ENCODE data around the gene TBC1D8B.

TBC1D8B gene

GRCh38 chrX:106921637-106922036 is 119.2 kb downstream of the TBC1D8B start:
- no peak overlapping the region for H3K9ac ChIP-seq
- TF ChIP-seq CTCF (conservative IDR thresholded peaks at IDR 0.05; ENCODE audit: low read depth, low read length), result no peak
- no peaks in the 10 kb centered on the region for H4K20me1 ChIP-seq (ENCODE audit: insufficient read depth)
- no peaks in the 10 kb centered on the region for H3K79me2 ChIP-seq (ENCODE audit: insufficient read depth, low read depth)
- H3K4me2 ChIP-seq, result no peak overlapping the region
- H2AFZ ChIP-seq (ENCODE audit: low read depth), result no peak overlapping the region
- H3K27me3 ChIP-seq (ENCODE audit: insufficient read depth, low read depth), result no peaks in the 10 kb centered on the region
- H3K27ac ChIP-seq, result no peak overlapping the region
- no peak overlapping the region for H3K4me3 ChIP-seq (IDR thresholded peaks at IDR 0.05; ENCODE audit: insufficient read depth, low read depth, low read length)
- no peaks in the 10 kb centered on the region for H3K36me3 ChIP-seq (ENCODE audit: insufficient read depth)
- no peaks in the 10 kb centered on the region for H3K4me1 ChIP-seq (ENCODE audit: low read depth, poor library complexity, severe bottlenecking)

Data from KMS-11 (cell line).